Activated gamma-delta T cell treated with Interleukin-2 at 50 U/mL for 16 hours (primary cell): Measurements from ENCODE around the gene KHDC3L.

ENCODE experiments used
- DNase-seq: peaks from one replicate; pipeline ENCODE4 v3.0.0-alpha.2; 2020

KHDC3L gene, protein sequence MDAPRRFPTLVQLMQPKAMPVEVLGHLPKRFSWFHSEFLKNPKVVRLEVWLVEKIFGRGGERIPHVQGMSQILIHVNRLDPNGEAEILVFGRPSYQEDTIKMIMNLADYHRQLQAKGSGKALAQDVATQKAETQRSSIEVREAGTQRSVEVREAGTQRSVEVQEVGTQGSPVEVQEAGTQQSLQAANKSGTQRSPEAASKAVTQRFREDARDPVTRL

DNA sequence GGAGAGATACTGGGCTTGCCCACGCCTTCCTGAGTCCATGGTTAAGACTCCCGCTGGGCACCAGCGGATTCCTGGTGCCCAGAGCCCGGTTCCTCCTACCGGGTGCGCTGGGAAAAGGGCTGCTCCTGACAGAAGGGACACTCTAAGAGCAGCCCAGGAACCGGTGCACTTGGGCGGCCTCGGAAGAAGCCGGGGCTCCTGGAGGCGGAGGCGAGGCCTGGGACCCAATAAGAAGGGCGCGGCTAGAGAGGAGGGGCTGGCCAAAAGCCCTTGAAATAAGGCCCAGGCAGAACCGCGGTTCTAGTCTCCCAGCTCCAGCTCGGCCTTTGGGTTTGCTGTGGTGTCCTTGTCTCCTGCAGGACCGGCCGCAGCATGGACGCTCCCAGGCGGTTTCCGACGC is at the start of gene KHDC3L:
TSS of gene KHDC3L (plus strand) at position 301 of the 400 bp plus-strand sequence. CDS start at position 373, 72 bp downstream.
- DNase-seq: no peak

DNA sequence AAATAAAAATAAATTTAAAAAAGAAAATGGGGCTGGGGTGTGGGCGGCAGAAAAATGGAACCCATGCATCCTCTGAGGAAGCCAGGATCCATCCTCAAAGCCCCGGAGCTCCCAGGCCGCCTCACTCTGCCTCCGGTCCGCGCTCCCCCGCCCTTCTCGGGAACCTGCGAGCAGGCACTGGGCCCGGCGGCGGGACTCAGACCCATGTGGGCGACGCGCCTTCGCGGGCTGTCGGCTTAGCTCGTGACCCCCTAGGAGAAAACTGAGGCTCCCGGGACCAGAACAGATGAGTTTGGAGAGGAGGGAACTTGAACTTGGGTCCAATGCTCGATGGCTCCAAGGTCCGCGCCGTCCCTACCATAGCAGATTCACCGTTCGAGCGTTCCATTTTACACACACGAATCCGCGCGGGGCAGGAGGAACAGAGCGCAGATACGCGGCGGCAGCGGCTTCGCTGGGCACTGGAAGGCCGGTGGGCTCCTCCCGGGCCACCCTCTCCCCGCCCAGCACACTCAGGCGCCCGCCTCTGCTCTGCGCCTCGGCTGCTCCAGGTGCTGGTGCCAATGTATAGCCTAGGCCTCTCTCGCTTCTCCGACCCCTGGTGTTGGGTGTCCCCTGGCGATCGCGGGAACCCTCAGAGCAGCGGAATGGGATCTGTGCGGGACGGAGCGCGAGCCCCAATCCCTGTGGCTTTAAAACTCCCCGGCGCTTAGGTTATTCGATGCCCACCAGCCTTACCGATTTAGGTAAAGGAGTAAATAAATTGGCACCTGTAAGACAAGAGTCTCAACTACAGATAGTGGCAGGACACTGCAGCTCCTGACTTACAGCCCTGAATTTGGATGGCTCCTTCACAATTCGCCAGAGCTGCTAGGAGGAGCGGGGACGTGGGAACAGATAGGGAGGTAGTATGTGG is 47.6 kb upstream of the KHDC3L start:
- DNase-seq: no peak

DNA sequence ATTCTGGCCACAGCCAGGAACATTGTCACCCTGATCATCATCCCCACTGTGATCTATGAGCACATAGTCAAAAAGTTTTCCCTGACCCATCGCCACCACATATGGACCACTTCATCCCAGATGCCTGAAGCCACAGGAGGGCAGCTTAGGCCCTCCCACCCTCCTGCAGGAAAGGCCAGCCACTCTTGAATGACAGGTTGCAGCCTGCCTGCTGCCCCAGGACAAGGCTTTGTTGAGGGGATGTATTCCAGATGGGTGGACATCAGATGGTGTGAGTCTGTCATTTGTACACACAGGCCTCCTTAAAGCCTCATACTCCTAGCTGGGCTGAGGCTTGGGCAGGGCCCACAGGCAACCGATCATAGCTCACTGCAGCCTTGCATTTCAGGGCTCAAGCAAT is 39.1 kb upstream of the KHDC3L start:
- no peak for DNase-seq

DNA sequence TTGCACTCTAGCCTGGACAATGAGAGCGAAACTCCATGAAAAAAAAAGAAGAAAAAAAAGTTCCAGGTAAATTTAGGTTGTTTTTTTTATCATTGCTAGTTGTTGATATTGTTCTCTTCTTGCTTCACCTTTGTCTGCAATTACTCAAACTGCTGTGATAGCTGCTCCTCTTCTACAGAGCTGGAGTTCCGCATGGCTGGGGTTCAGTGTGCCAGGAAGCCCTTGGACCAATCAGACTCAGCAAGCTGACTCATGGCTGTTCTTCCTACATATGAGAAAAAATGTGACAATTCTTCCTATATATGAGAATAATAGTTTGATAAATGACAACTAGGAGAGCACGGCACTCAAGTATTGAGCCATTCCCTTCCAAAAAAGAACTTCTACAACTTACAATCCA is 36.8 kb upstream of the KHDC3L start:
- DNase-seq: no peak

DNA sequence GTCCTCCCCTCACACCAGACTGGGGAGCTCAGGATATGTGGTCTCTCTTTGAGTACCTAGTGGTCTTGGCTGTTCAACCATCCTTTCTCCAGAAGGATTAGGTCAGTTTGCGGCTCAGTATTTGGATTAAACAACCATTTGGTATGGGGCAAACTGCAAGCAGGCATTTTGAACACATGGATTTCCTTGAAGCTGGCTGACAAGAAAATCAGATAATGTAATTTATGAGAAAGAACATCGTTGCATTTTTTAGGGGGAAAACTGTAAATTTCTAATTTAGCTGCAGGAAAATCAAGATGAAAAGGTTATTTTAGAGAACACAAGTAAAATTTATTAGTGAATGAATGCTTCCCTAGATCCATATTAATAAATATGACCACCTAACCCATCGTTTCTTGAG is 33.7 kb upstream of the KHDC3L start:
- no peak for DNase-seq

DNA sequence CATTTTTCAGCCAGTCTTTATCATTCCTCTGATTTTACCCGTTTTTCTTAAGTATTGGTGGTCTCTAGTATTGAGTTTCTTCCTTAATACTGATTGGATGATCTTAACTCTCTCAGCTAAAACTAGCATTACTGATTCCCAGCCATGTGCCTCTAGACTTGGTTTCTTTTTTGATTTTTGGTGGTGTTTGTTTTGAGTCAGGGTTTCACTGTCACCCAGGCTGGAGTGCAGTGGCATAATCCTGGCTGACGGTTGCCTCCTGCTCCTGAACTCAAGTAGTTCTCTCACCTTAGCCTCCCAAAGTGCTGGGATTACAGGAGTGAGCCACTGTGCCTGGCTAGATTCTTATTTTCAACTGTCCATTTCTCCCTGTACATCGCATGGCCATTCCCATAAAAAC is 33.3 kb upstream of the KHDC3L start:
- no peak for DNase-seq

DNA sequence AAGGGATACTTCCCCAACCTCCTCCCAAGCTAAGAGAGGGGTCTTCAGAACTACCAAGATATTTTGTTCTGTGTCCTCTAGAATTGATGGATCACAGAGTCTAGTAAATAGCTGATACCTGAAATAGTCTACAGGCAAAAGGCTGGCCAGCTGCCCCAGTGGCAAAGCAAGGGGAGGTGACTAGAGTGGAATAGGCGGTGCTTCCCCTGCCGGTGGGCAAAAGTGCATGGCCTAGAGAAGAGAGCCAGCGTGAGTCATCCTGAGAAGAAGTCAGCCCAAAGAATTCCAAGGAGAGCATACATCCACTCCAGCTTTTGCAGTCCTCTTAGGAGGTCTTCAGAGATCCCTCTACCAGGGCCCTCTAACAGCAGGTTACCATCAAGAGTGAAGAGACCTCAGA is 23.1 kb upstream of the KHDC3L start:
- DNase-seq: no peak

DNA sequence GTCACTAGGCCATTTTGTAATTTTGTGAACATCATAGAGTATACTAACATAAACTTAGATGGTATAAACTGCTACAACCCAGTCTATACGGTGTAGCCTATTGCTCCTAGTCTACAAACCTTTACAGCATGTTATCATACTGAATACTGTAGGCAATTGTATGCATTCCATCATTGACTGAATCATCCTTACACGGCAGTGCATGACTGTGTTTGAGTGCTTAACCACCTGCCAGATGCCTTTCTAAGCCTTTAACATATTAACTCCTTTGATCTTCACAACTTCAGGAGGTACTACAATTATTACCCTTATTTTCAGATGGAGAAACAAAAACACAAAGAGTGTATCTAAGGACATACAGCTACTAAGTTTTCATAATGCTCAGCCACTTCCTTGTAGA is 22.4 kb upstream of the KHDC3L start:
- DNase-seq: no peak

DNA sequence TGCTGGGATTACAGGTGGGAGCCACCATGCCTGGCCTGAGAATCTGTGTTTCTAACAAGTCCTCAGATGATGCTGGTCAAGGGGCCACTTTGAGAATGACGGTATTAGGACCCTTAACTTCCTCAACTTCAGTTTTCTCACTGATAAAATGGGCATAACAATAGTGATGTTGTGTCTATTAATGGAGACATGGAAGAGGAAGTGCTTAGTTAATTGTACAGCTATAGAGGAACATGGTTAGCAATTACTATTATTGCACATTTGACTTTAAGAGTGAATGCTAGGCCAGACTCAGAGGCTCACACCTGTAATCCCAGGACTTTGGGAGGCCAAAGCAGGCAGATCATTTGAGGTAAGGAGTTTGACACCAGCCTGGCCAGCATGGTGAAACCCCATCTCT is 21.1 kb upstream of the KHDC3L start:
- DNase-seq: no peak

DNA sequence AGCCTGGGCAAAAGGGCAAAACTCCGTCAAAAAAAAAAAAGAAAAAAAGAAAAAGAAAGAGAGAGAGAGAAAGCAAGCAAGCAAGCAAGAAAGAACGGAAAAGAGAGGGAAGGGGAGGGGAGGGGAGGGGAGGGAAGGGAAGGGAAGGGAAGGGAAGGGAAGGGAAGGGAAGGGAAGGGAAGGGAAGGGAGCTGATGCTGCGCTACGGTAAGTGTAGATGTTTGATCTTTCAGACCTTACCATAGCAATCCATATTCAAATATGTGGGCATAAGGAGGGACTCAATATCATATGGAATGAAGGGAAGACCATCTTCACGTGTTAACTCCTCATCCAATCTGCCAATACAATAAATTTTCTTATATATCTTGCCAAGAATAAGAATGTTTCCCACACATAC is 20.3 kb upstream of the KHDC3L start:
- no peak for DNase-seq

DNA sequence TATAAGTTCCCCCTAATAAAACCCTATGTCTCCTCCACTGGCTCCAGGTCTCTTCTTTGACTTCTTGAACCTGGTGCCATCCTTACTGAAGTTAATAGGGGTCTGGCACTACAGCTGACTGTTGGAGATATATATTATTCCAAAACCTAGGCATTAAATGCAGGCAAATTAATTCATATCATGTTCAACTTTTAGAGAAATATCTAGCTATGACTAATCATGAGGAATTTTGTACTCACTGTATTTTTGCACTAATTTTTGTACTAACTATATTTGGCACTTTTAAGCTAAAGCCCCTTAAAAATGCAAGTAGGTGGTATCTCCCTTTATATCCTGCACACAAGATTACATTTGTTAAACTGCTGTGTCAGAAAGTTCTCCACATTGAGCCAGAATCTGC is 19.3 kb upstream of the KHDC3L start:
- no peak for DNase-seq

DNA sequence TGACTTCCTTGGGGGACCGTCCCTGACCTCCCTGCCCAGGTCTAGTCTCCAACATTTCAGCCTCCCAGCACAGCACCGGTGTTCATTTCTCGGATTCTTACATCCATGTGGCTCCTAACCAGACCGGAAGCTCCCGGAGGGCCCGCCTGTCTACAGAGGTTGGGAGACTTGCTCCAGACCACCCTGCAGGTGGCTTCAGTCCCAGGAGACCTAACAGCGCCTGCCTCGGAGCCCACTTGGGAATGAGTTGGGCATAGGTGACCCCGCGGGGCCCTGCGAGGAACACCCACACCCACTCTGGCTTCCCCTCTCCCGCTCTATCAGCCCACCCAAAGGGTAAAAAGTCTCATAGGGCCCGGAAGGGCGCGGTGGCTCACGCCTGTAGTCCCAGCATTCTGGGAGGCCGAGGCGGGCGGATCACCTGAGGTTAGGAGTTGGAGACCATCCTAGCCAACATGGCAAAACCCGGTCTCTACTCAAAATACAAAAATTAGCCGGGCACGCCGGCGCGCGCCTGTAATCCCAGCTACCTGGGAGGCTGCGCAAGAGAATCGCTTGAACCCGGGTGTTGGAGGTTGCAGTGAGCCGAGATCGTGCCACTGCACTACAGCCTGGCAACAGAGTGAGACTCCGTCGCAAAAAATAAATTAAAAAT is 13.8 kb upstream of the KHDC3L start:
- DNase-seq: no peak

DNA sequence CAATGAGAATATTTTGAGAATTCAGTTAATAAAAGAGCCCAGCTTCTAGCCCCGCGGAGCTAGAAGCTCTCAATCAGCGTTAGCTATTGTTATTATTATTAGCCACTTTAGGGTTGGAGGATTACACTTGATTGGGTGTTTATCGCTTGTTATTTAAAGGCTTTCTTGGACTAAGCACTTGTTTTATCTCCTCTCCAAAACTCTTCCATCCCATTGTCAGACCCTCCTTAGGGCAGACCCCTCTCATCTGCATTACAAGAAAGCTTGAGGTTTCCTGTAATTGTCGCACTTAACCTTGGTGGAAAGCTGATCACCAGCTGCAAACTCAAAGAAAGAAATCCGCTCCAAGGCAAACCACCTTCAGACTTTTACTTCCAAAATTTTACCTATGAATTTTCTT is 13.1 kb upstream of the KHDC3L start:
- DNase-seq: no peak

DNA sequence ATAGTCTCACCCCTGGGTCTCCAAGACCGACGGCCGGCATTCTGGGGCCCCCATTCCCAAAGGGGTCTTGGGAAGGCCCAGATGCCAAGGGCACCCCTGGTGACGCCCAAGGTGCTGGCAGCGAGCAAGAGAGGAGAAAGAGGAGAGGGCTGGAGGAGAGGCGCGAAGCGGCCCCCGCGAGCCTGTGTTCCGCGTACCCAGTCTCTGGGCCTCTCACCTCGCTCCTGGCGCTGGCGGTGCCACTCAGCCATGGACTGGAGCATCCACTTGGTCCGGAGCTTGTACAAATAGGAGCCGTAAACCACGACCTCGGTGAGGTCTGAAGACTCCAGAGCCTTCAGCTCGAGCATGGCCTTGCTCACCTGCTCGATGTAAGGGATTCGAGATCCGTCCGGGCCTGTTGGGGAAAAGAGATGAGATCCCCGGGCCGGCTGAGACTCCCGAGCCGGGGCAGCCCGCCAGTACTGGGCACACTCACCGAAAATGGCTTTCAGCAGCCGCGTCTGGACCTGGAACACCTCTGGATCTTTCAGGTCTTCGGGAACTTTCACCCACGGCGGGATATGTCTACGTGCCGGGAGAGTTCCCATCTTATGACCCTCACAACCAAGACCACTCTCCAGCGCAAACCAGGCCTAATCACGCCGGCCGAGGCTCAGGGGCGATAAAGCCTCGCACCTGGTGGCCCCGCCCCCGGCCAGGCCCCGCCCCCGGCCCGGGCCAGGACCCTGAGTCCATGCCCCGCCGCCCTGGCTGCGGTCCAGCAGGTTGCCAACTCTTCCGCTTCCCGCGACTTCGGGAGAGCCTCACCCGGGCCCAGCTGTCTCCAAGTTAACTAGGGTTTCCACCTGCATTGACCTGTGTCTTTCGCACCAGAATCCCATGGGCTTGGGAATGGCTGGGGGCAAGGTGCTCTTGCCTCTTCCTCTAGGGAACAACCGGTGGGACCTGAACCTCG is 8.5 kb upstream of the KHDC3L start, which contains the start of gene DPPA5:
TSS of gene DPPA5 (minus strand) at position 641 of the 958 bp plus-strand sequence. CDS start at position 590, 51 bp downstream.
- DNase-seq: no peak

DNA sequence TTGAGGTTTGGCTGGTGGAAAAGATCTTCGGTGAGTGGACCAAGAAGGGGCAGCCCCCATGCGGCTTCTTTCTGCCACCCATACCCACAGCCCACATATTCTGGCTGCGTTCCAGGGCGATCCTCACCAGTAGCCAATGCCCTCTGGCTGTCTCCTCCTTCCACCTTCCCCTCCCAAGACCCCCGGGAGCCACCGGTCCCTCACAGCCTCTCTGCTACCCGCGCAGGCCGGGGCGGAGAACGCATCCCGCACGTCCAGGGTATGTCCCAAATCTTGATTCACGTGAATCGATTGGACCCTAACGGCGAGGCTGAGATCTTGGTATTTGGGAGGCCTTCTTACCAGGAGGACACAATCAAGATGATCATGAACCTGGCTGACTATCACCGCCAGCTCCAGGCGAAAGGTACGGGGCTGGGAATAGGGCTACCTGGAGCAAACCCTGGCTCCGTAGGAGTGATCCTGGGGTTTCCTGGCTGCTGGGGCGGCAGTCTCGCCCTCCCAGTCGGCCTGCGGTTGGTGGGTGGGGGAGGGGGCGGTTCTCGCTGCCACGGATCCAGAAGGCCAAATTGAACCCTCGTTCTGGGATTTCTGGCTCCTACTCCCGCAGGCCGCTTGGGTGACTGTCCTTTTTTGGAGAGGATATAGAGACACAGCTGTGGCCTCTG is 545 bp downstream of the KHDC3L start:
- no peak for DNase-seq

DNA sequence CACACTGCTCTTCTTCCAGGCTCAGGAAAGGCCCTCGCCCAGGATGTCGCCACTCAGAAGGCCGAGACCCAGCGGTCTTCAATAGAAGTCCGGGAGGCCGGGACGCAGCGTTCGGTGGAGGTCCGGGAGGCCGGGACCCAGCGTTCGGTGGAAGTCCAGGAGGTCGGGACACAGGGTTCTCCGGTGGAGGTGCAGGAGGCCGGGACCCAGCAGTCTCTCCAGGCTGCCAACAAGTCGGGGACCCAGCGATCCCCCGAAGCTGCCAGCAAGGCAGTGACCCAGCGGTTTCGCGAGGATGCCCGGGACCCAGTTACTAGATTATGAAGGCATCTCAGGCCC is 1.0 kb downstream of the KHDC3L start:
- no peak for DNase-seq

DNA sequence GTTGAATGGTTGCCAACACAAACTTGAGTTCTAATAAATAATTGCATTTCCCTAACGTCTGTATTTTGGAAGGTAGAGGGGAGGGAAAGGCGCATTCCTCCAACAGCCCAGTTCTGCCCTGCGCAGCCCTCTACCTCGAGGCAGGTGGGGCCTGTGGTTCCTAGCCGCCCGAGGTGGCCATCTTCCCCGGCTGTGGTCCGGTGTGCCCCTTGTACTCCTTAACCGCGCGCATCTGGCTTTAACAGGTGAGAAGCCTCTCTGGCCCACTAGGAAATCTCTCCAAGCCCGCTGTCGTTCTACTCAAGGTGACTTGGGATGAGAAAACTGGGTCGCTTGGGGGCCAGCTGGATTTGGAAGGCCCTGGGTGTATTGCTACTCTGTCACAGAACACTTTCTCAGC is 1.7 kb downstream of the KHDC3L start:
- no peak for DNase-seq

DNA sequence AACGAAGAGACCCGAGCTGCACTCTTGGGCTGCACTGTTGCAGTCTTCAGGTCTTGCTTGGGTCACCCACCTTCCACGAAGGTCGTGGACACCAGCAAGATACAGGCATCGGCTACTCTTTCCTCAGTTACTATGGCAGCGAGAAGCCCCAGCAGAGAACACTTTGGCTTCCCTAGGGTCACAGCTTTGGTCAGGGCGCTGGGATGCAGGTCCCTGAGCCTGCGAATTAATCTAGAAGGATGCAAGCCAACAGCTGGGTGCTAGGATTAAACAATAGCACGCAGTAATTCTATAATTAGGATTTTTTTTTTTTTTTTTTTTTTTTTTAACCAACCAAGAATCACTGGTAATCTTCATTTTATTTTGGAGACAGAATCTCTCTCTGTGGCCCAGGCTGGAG is 2.1 kb downstream of the KHDC3L start:
- DNase-seq: no peak

DNA sequence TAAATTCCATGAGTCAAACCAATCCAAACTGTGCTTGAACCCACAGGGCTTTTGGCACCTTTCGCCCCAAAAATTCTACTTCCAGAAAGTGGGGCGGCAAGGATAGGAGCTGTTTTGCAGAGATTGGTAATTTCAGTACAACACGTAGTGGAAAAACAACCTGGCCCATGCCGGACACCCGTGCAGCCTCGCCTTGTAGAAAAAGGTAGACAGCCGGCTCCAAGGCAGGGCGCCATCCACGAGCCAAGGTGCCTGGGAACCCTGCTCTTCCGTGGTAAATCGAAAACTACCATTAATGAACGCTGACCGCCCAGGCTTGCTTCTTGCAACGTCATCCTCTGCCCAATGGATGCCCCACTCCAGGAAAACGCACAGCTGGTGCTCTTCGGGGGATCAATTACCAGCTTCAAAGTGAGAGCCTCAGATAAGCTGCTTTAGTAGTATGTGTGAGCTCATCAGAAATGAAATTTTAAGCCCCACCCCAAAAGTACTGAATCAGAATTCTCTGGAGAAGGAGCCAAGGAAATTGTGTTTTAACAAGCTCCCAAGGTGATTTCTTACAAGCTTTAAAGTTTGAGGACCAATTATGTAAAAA is 5.4 kb downstream of the KHDC3L start:
- no peak for DNase-seq

DNA sequence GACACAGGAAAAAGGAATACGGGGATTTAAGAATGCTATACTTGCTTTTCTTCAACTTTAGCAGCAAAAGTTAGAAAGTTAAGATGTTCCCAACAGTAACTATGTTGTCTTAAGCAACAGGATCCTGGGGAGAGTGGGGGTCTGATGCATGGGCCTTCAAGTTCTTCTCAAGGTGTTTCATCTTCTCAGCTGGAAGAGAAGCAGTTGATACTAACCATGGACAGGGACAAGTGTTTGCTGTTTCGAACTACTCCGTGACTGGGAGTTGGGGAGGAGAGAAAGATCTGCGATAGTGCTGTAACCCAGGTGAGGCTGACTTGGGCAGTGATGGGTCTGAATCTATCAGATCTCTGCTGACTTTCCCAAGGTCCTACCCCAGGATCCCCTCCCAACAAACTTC is 6.2 kb downstream of the KHDC3L start:
- no peak for DNase-seq

DNA sequence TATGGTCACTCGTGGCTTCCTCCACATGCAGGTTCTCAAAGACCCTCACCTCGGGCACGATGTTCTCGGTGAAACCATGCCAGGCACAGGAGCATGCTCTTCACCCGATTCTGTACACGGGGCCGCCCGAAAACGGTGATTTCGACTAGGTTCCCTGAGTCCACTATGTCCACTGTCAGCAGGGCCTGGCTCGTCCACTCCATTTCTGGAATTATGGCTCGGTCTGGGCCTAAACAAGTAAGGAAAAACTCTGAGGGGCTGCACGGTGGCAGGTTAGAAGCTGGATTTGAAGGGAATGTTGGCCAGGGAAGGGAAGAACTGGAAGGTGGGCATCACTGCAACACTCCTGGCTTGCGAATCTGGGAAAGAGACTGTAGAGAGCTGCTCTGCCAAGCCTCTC is 6.7 kb downstream of the KHDC3L start:
- no peak for DNase-seq

DNA sequence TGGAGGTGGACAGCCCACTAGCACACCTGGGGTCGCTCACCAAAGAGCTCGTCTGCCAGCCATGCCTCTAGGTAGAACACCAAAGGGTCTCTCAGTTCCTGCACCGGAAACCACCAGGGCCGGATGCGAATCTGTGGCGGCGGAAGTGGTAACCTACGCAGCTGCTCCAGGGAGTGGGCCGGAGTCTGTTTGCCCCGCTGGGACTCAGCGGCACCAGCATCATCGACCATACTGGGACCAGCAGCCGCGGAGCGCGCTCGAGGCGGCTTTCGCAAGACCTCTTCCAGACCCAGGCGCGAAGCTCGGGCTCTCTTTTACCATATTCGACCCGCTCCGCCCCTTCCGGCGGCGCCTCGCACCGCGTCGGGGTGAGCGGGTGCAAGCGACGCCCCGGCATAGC is 7.1 kb downstream of the KHDC3L start, which contains the start of gene OOEP:
TSS of gene OOEP (minus strand) at position 335 of the 400 bp plus-strand sequence. CDS start at position 230, 105 bp downstream.
- no peak for DNase-seq
